GM12878 (cell line): ENCODE results near the gene LARP4B. TPM values are rescaled to one million over a fixed set of nuclear protein-coding genes. Genes with fewer than 3 reads are reported as not detected.

Experiments used
- ATAC-seq: fragments of 200-7000 bp; cut with Tn5 transposase; 3 replicates; pipeline ENCODE4 v1.9.1; 2020; ENCODE audit warnings: mild to moderate bottlenecking, moderate library complexity
- BruUV-seq: library from RNA; stranded (reverse); fragments of 400-500 nt; replicated peaks from 2 replicates; lab custom pipeline; 2021; lab: Mats Ljungman, UMichigan
- CTCF ChIA-PET: fragments of 300-600 bp; sonication (Branson Sonifier 250); formaldehyde crosslinking; extraction: SDS; loops from one replicate; lab custom pipeline; 2021; ENCODE audit warnings: inconsistent platforms; lab: Yijun Ruan, JAX
- POLR2A ChIA-PET: fragments of 350-600 bp; formaldehyde crosslinking; extraction: SDS; loops from one replicate; lab custom pipeline; 2021; ENCODE audit warnings: inconsistent platforms; lab: Charles Lee
- RAD21 ChIA-PET: fragments of 300-600 bp; sonication (Branson Sonifier 250); formaldehyde crosslinking; loops from one replicate; lab custom pipeline; 2023; ENCODE audit warnings: antibody characterized with exemption; ENCODE audit not compliant: unreplicated experiment; lab: Charles Lee
- SMC1A ChIA-PET: fragments of 300-600 bp; sonication (Branson Sonifier 250); formaldehyde crosslinking; loops from one replicate; lab custom pipeline; 2023; ENCODE audit not compliant: unreplicated experiment, uncharacterized antibody; lab: Charles Lee
- DNase-seq: peaks from one replicate; pipeline ENCODE4 v3.0.0-alpha.2; 2011; ENCODE audit warnings: low read depth, low spot score
- FAIRE-seq: peaks from 3 replicates; lab custom pipeline; 2011; peaks lifted over from hg19 to GRCh38; lab: Jason Lieb, UNC
- H2AFZ ChIP-seq: 2 replicates; pipeline ENCODE4 v1.6.0; 2011; ENCODE audit warnings: low read depth, low read length, control low read depth; ENCODE audit not compliant: control insufficient read depth
- H3K27ac ChIP-seq: 2 replicates; pipeline ENCODE4 v1.5.1; 2011; ENCODE audit warnings: control low read depth; ENCODE audit not compliant: control insufficient read depth, insufficient read depth
- H3K27me3 ChIP-seq, 2 experiments: replicated peaks in 1 of 2; 2 replicates each; pipeline versions ENCODE4 v1.6.0 to v1.6.1; 2011; ENCODE audit warnings: low read length in 1 of 2; ENCODE audit not compliant: control insufficient read depth in 2 of 2, insufficient read depth in 2 of 2
- H3K36me3 ChIP-seq, 2 experiments: 2 replicates each; pipeline ENCODE4 v1.5.1; 2011; ENCODE audit warnings: low read length in 1 of 2; ENCODE audit not compliant: control insufficient read depth in 2 of 2, insufficient read depth in 2 of 2
- H3K4me1 ChIP-seq: 2 replicates; pipeline ENCODE4 v1.6.1; 2011; ENCODE audit warnings: mild to moderate bottlenecking, low read length, moderate library complexity, mixed read lengths; ENCODE audit not compliant: control insufficient read depth, insufficient read depth
- H3K4me2 ChIP-seq: 2 replicates; pipeline ENCODE4 v1.6.0; 2011; ENCODE audit warnings: control low read depth; ENCODE audit not compliant: control insufficient read depth, insufficient read depth
- H3K4me3 ChIP-seq: fragments of 200-600 bp; sonication (generic); 2 replicates; pipeline ENCODE4 v1.5.1; 2016
- H3K79me2 ChIP-seq: 2 replicates; pipeline ENCODE4 v1.6.0; 2011; ENCODE audit warnings: low read length; ENCODE audit not compliant: control insufficient read depth, insufficient read depth
- H3K9ac ChIP-seq: 2 replicates; pipeline ENCODE4 v1.8.0; 2011; ENCODE audit warnings: low read length, control low read depth, mixed read lengths; ENCODE audit not compliant: control insufficient read depth, insufficient read depth
- H3K9me3 ChIP-seq: replicated peaks from 3 replicates; pipeline ENCODE4 v1.5.1; 2011; ENCODE audit warnings: mild to moderate bottlenecking, low read length; ENCODE audit not compliant: control insufficient read depth, insufficient read depth
- H4K20me1 ChIP-seq: 2 replicates; pipeline ENCODE4 v1.6.0; 2011; ENCODE audit not compliant: control insufficient read depth, insufficient read depth
- EGR1 ChIP-seq, 2 experiments: IDR thresholded peaks; 1 replicate in 1 of 2; 2 replicates in 1 of 2; pipeline ENCODE4 v1.6.1; 2011 to 2012; ENCODE audit warnings: low read depth in 2 of 2, low read length in 2 of 2, borderline replicate concordance in 1 of 2, mild to moderate bottlenecking in 1 of 2, moderate library complexity in 1 of 2
- ELK1 ChIP-seq: IDR thresholded peaks from 2 replicates; pipeline ENCODE4 v1.6.1; 2012; ENCODE audit warnings: low read depth, low read length, improper control_type of control experiment
- KLF5 ChIP-seq: fragments of 450-650 bp; IDR thresholded peaks from 2 replicates; pipeline ENCODE4 v1.6.1; 2014; ENCODE audit warnings: mild to moderate bottlenecking; ENCODE audit not compliant: partially characterized antibody
- MYC ChIP-seq: IDR thresholded peaks from 2 replicates; pipeline ENCODE4 v1.6.1; 2011; ENCODE audit warnings: mild to moderate bottlenecking, low read length, moderate library complexity, inconsistent platforms; ENCODE audit not compliant: insufficient read depth, insufficient replicate concordance, insufficient read length, severe bottlenecking
- PBX3 ChIP-seq: IDR thresholded peaks from 2 replicates; pipeline ENCODE4 v1.6.1; 2011; ENCODE audit warnings: mild to moderate bottlenecking, low read depth, low read length, moderate library complexity; ENCODE audit not compliant: insufficient replicate concordance
- POU2F2 ChIP-seq: IDR thresholded peaks from 3 replicates; pipeline ENCODE4 v1.6.1; 2011; ENCODE audit warnings: low read depth, mild to moderate bottlenecking, low read length, borderline replicate concordance
- ZZZ3 ChIP-seq: IDR thresholded peaks from 2 replicates; pipeline ENCODE4 v1.6.1; 2011; ENCODE audit warnings: low read depth; ENCODE audit not compliant: control insufficient read depth, insufficient read length
- WGBS: methylation state at CpG from one replicate; pipeline ENCODE4 v1.1.6; 2016; ENCODE audit warnings: low lambda C conversion rate; ENCODE audit not compliant: insufficient replicate concordance, insufficient coverage; ENCODE audit errors: missing lambda C conversion rate; 5-methylcytosine and 5-hydroxymethylcytosine counted together
- in situ Hi-C: fragments of 300-500 bp; cut with MboI; formaldehyde crosslinking; loops from 9 replicates; pipeline ENCODE4 v1.14.3; 2018; ENCODE audit warnings: mixed read lengths
- intact Hi-C: fragments of 100-400 bp; cut with micrococcal nuclease; formaldehyde crosslinking; loops from one replicate; pipeline ENCODE4 v1.14.2; 2022; ENCODE audit not compliant: unreplicated experiment
- polyA plus RNA-seq, 11 experiments: library from polyadenylated mRNA; depleted of rRNA in 4 of 11; unstranded in 6 of 11; stranded (reverse) in 5 of 11; fragments of >200 nt; fragmentation: Nextera tagmentation in 4 of 11; fragmentation: Illumina TruSeq in 1 of 11; extraction: Ambion mirVana in 4 of 11; extraction: Trizol in 1 of 11; gene quantifications; 1 replicate in 1 of 11; 2 replicates in 10 of 11; pipeline versions ENCODE4 v1.2.1 to v1.2.3, GENCODE V29; 2011 to 2016; ENCODE audit warnings: inconsistent platforms in 2 of 11, missing spikeins in 2 of 11, low read depth in 1 of 11
- total RNA-seq, 4 experiments: library from RNA; depleted of rRNA in 3 of 4; stranded (reverse); fragments of >200 nt in 3 of 4; fragmentation: Illumina TruSeq in 1 of 4; extraction: Trizol in 1 of 4; gene quantifications; 2 replicates each; pipeline versions ENCODE4 v1.2.1 to v1.2.3, GENCODE V29; 2013 to 2021

Gene LARP4B
- total and polyA plus RNA-seq, 10 of the 15 experiments (the other 5 are each of a cell fraction or from before 2014, with no cell fraction given): 10.5 to 119 (median 39.4) TPM

GRCh38 chr10:955127-955819, 23.8 kb upstream of the LARP4B start:
- SMC1A ChIA-PET: no interaction called here
- ATAC-seq: peak; percentile 25; the same call in 1 of the 3 replicates
- H3K4me3 ChIP-seq: no peak overlapping the region

More at GRCh38 chr10:955127-955819, 23.8 kb upstream of the LARP4B start:
- FAIRE-seq (no peak), DNase-seq (no peak)
- TF ChIP-seq POU2F2 (no peak), MYC (no peak), KLF5 (no peak), EGR1 (IDR thresholded peaks at IDR 0.05; ENCODE audit: borderline replicate concordance in 1 of 2, low read depth in 2 of 2, low read length in 2 of 2) (no peak), ELK1 (no peak), PBX3 (no peak), ZZZ3 (no peak)
- Histone ChIP-seq H2AFZ (no peak overlapping the region), H3K27ac (no peak overlapping the region), H3K4me2 (no peak overlapping the region), H3K9me3 (no peaks in the 10 kb centered on the region), H4K20me1 (no peaks in the 10 kb centered on the region), H3K36me3 (no peaks in the 10 kb centered on the region), H3K9ac (no peak overlapping the region), H3K79me2 (no peaks in the 10 kb centered on the region), H3K27me3 (peaks cover 0 to 2% of the 10 kb centered on the region in 2 experiments), H3K4me1 (no peaks in the 10 kb centered on the region)
- RAD21 ChIA-PET: no interaction called here
- WGBS: 9% methylated on average over 13 of the region's 13 CpGs
- CTCF ChIA-PET: no interaction called here
- in situ Hi-C loops (no loop called here), intact Hi-C loops (no loop called here)
- POLR2A ChIA-PET: no interaction called here
- BruUV-seq: no TSS peak
